Measurements from ENCODE around the gene ATP13A1.
"Not testable (repeated sequence)": the region's sequence is repeated elsewhere in the genome, so short reads cannot be mapped to it uniquely, and the experiment has no call there.

Gene ATP13A1

GRCh38 chr19:19628501-19629134, 34.9 kb downstream of the ATP13A1 start:
- H3K4me3 ChIP-seq (ENCODE audit: low read length): no peak overlapping the region
- DNase-seq (ENCODE audit: low read depth, low spot score): no peak

- DNase-seq (ENCODE audit: low read depth, low spot score): no peak
- no peak within 1 kb of the TSS for H3K4me3 ChIP-seq (ENCODE audit: low read length)
These were observed 35.6 kb downstream of the ATP13A1 start, which contains the start of gene LPAR2 for GRCh38 chr19:19627621-19628500. Gene LPAR2, minus strand, starts transcription at chr19:19628220. Its CDS starts 945 bp downstream, at chr19:19627275.

GRCh38 chr19:19626516-19627472, 36.7 kb downstream of the ATP13A1 start:
- H3K4me3 ChIP-seq (ENCODE audit: low read length): no peak overlapping the region
- no peak for DNase-seq (ENCODE audit: low read depth, low spot score)

- H3K4me3 ChIP-seq (ENCODE audit: low read length): no peak overlapping the region
- DNase-seq (ENCODE audit: low read depth, low spot score): no peak
These were observed 39.4 kb downstream of the ATP13A1 start for GRCh38 chr19:19624032-19624570.

GRCh38 chr19:19623383-19623782, 40.1 kb downstream of the ATP13A1 start:
- no peak for DNase-seq (ENCODE audit: low read depth, low spot score)
- no peak overlapping the region for H3K4me3 ChIP-seq (ENCODE audit: low read length)

- no peak for DNase-seq (ENCODE audit: low read depth, low spot score)
- H3K4me3 ChIP-seq (ENCODE audit: low read length): no peak overlapping the region
These were observed 43.6 kb downstream of the ATP13A1 start for GRCh38 chr19:19619849-19620210.

GRCh38 chr19:19619181-19619848, 44.2 kb downstream of the ATP13A1 start:
- no peak for DNase-seq (ENCODE audit: low read depth, low spot score)
- H3K4me3 ChIP-seq (ENCODE audit: low read length): peak overlapping the region; percentile 52

GRCh38 chr19:19618219-19619051, 45.0 kb downstream of the ATP13A1 start, which contains the start of gene PBX4:
Gene PBX4, minus strand, starts transcription at chr19:19618687. Its CDS starts 58 bp downstream, at chr19:19618629.
- peak within 1 kb of the TSS; percentile 83 for H3K4me3 ChIP-seq (ENCODE audit: low read length)
- DNase-seq (ENCODE audit: low read depth, low spot score): peak; percentile 93

- no peak overlapping the region for H3K4me3 ChIP-seq (ENCODE audit: low read length)
- no peak for DNase-seq (ENCODE audit: low read depth, low spot score)
These were observed 48.4 kb downstream of the ATP13A1 start for GRCh38 chr19:19615086-19615485.

- DNase-seq (ENCODE audit: low read depth, low spot score): no peak
- H3K4me3 ChIP-seq (ENCODE audit: low read length): no peak overlapping the region
These were observed 50.0 kb downstream of the ATP13A1 start for GRCh38 chr19:19613506-19613905.

GRCh38 chr19:19610376-19611202, 52.9 kb downstream of the ATP13A1 start:
- no peak for DNase-seq (ENCODE audit: low read depth, low spot score)
- H3K4me3 ChIP-seq (ENCODE audit: low read length): no peak overlapping the region

- H3K4me3 ChIP-seq (ENCODE audit: low read length): peak overlapping the region; percentile 18; the same call in 1 of the 2 replicates
- DNase-seq (ENCODE audit: low read depth, low spot score): not testable (repeated sequence)
These were observed 56.8 kb downstream of the ATP13A1 start for GRCh38 chr19:19606686-19607085.

GRCh38 chr19:19606021-19606420, 57.5 kb downstream of the ATP13A1 start:
- H3K4me3 ChIP-seq (ENCODE audit: low read length): peak overlapping the region; percentile 18; the same call in 1 of the 2 replicates
- DNase-seq (ENCODE audit: low read depth, low spot score): peak; percentile 86

- no peak for DNase-seq (ENCODE audit: low read depth, low spot score)
- no peak overlapping the region for H3K4me3 ChIP-seq (ENCODE audit: low read length)
These were observed 60.7 kb downstream of the ATP13A1 start for GRCh38 chr19:19602713-19603324.

- peak; percentile 85 for DNase-seq (ENCODE audit: low read depth, low spot score)
- H3K4me3 ChIP-seq (ENCODE audit: low read length): peak overlapping the region; percentile 12; the same call in 1 of the 2 replicates
These were observed 61.3 kb downstream of the ATP13A1 start for GRCh38 chr19:19602136-19602712.

- no peak for DNase-seq (ENCODE audit: low read depth, low spot score)
These were observed 62.6 kb downstream of the ATP13A1 start for GRCh38 chr19:19600793-19601330.

More at GRCh38 chr19:19600793-19601330, 62.6 kb downstream of the ATP13A1 start:
- H3K4me3 ChIP-seq (ENCODE audit: low read length): no peak overlapping the region

Measured in Jurkat, Clone E6-1 (cell line).